CD14-positive monocyte (primary cell): ENCODE results near the gene CLDN34. TPM values are rescaled to one million over a fixed set of nuclear protein-coding genes. Genes with fewer than 3 reads are reported as not detected.

Source experiments
- DNase-seq, 3 donors: peaks; one replicate each; pipeline ENCODE4 v3.0.0-alpha.2; 2011 to 2022
- H2AFZ ChIP-seq: 2 replicates; pipeline ENCODE4 v1.6.0; 2012; ENCODE audit warnings: mild to moderate bottlenecking, low read depth, low read length, inconsistent platforms; ENCODE audit not compliant: insufficient read depth, poor library complexity, severe bottlenecking
- H3K27ac ChIP-seq, 2 donors: 1 replicate in 1 of 2; 2 replicates in 1 of 2; pipeline ENCODE4 v1.5.1; 2012 to 2013; ENCODE audit warnings: low read length in 2 of 2, control low read depth in 1 of 2, inconsistent platforms in 1 of 2, low read depth in 1 of 2, mild to moderate bottlenecking in 1 of 2
- H3K27me3 ChIP-seq, 2 donors: one replicate each; pipeline versions ENCODE4 v1.6.0 to v1.6.1; 2011 to 2013; ENCODE audit warnings: low read length in 2 of 2; ENCODE audit not compliant: control insufficient read depth in 2 of 2, insufficient read depth in 2 of 2
- H3K36me3 ChIP-seq, 2 donors: replicated peaks in 1 of 2; 1 replicate in 1 of 2; 2 replicates in 1 of 2; pipeline versions ENCODE4 v1.5.1 to v1.6.1; 2012 to 2013; ENCODE audit warnings: low read length in 2 of 2, control low read depth in 1 of 2, inconsistent platforms in 1 of 2, mild to moderate bottlenecking in 1 of 2; ENCODE audit not compliant: insufficient read depth in 2 of 2, control insufficient read depth in 1 of 2
- H3K4me1 ChIP-seq, 2 donors: 1 replicate in 1 of 2; 2 replicates in 1 of 2; pipeline versions ENCODE4 v1.5.1 to v1.6.1; 2012 to 2013; ENCODE audit warnings: low read length in 2 of 2, control low read depth in 1 of 2, inconsistent platforms in 1 of 2, mild to moderate bottlenecking in 1 of 2, moderate library complexity in 1 of 2; ENCODE audit not compliant: insufficient read depth in 2 of 2, control insufficient read depth in 1 of 2
- H3K4me2 ChIP-seq: replicated peaks from 2 replicates; pipeline ENCODE3; 2012; ENCODE audit warnings: low read length, moderate library complexity, mild to moderate bottlenecking; ENCODE audit not compliant: poor library complexity, severe bottlenecking; ENCODE audit errors: extremely low read depth
- H3K4me3 ChIP-seq, 3 experiments: fragments of 200-600 bp in 1 of 3; sonication (generic) in 1 of 3; replicated peaks in 1 of 3; 1 replicate in 2 of 3; 2 replicates in 1 of 3; pipeline ENCODE4 v1.5.1; 2011 to 2013; ENCODE audit warnings: low read length in 3 of 3, mild to moderate bottlenecking in 3 of 3, control low read depth in 2 of 3, low read depth in 2 of 3, inconsistent platforms in 1 of 3, moderate library complexity in 1 of 3
- H3K79me2 ChIP-seq: 2 replicates; pipeline ENCODE4 v1.6.0; 2012; ENCODE audit warnings: mild to moderate bottlenecking, control low read depth, inconsistent platforms, low read length, moderate library complexity; ENCODE audit not compliant: insufficient read depth
- H3K9ac ChIP-seq: 2 replicates; pipeline ENCODE4 v1.6.0; 2017; ENCODE audit warnings: low read length, mild to moderate bottlenecking; ENCODE audit not compliant: insufficient read depth, poor library complexity, severe bottlenecking
- H3K9me3 ChIP-seq, 2 donors: replicated peaks in 1 of 2; 1 replicate in 1 of 2; 2 replicates in 1 of 2; pipeline versions ENCODE4 v1.5.1 to v1.6.1; 2012 to 2013; ENCODE audit warnings: low read length in 2 of 2, control low read depth in 1 of 2; ENCODE audit not compliant: control insufficient read depth in 1 of 2, insufficient read depth in 1 of 2
- H4K20me1 ChIP-seq: 2 replicates; pipeline ENCODE4 v1.6.0; 2012; ENCODE audit warnings: mild to moderate bottlenecking, low read length, control low read depth, moderate library complexity; ENCODE audit not compliant: insufficient read depth
- H3K27ac Mint-ChIP-seq, 7 donors: one replicate each; pipeline ENCODE4 v1.8.0; 2020; ENCODE audit warnings: mild to moderate bottlenecking in 7 of 7, mixed read lengths in 7 of 7, moderate library complexity in 6 of 7, inconsistent platforms in 2 of 7
- H3K27me3 Mint-ChIP-seq, 3 donors: one replicate each; pipeline ENCODE4 v1.8.0; 2021 to 2022; ENCODE audit warnings: low read depth in 3 of 3, mild to moderate bottlenecking in 3 of 3, mixed read lengths in 3 of 3, moderate library complexity in 3 of 3, inconsistent platforms in 1 of 3
- H3K36me3 Mint-ChIP-seq, 2 donors: one replicate each; pipeline ENCODE4 v1.8.0; 2020; ENCODE audit warnings: mixed read lengths in 2 of 2, inconsistent platforms in 1 of 2, mild to moderate bottlenecking in 1 of 2
- H3K4me1 Mint-ChIP-seq: one replicate; pipeline ENCODE4 v1.8.0; 2020; ENCODE audit warnings: mild to moderate bottlenecking, mixed read lengths
- H3K4me3 Mint-ChIP-seq, 2 donors: one replicate each; pipeline ENCODE4 v1.8.0; 2020; ENCODE audit warnings: mild to moderate bottlenecking in 2 of 2, mixed read lengths in 2 of 2, moderate library complexity in 1 of 2
- H3K9me3 Mint-ChIP-seq, 7 donors: one replicate each; pipeline ENCODE4 v1.8.0; 2020 to 2022; ENCODE audit warnings: mixed read lengths in 7 of 7, mild to moderate bottlenecking in 6 of 7, moderate library complexity in 6 of 7, inconsistent platforms in 2 of 7
- WGBS: methylation state at CpG from one replicate; pipeline ENCODE4 v1.1.5; 2013; ENCODE audit warnings: missing lambda C conversion rate; ENCODE audit not compliant: insufficient coverage; 5-methylcytosine and 5-hydroxymethylcytosine counted together
- intact Hi-C, 2 donors: fragments of 100-400 bp; cut with micrococcal nuclease; formaldehyde crosslinking; loops; one replicate each; pipeline versions ENCODE4 v1.15.0 to v1.15.1; 2023
- polyA plus RNA-seq, 3 donors: library from polyadenylated mRNA; depleted of rRNA in 1 of 3; unstranded in 2 of 3; stranded (reverse) in 1 of 3; fragments of 300-500 nt in 2 of 3; fragments of >200 nt in 1 of 3; fragmentation: Illumina TruSeq in 2 of 3; gene quantifications; 1 replicate in 2 of 3; 2 replicates in 1 of 3; pipeline ENCODE4 v1.2.3, GENCODE V29; 2012 to 2021
- TF ChIP-seq, protein P1 (sequence below): fragments of 200-600 bp; IDR thresholded peaks from one replicate; pipeline ENCODE4 v1.8.0; 2022; ENCODE audit warnings: antibody characterized with exemption, mild to moderate bottlenecking

CLDN34 gene
- polyA plus RNA-seq, 3 donors = not detected

DNA sequence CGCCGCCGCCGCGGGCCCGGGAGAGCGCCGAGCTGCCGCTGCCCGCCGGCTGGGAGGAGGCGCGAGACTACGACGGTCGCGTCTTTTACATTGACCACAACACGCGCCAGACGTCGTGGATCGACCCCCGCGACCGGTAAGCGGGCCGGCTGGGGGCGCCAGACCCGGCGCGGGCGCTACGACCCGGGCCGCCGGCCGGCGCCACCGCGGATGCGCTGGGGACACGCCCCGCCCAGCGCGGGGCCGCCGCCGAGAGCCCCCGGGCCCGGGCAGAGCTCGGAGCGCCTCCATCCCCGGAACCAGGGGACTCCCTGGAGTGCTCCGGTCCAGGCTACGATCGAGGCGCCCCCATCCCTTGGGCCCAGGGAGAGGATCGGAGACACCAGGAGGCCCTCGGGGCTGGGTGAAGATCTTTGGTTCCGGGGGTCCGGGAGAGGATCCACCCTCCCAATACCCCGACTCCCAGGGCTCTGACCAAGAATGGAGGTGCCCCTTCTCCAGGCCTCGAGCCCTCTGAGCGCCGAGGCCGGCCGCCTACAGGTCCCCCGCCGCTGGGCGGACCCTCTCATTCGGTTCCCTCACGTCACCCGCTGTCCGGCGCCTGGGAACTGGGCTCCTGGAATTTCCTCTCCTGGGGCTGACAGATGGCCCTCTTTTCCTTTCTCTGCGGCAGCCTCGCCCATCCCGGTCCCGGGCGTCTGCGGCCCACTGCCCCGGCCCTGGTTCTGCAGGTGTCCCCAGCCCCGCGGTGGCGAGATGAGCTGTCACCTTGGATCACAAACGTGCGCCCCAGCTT lies 48.8 kb downstream of the CLDN34 start:
- Histone ChIP-seq H3K27me3 (peaks cover 5 to 23% of the 10 kb centered on the region in 2 donors), H3K4me2 (peak overlapping the region; percentile 73), H3K9me3 (no peaks in the 10 kb centered on the region), H3K4me1 (peaks cover 27 to 41% of the 10 kb centered on the region in 2 donors), H3K27ac (no peak overlapping the region), H3K9ac (peak overlapping the region; percentile 9), H2AFZ (no peak overlapping the region), H3K79me2 (no peaks in the 10 kb centered on the region), H3K36me3 (no peaks in the 10 kb centered on the region), H4K20me1 (peaks cover 17% of the 10 kb centered on the region), H3K4me3 (peak overlapping the region; percentile 47 to 69 (median 54))
- Mint-ChIP-seq H3K27me3 (peaks cover 7 to 51% (median 11%) of the 10 kb centered on the region in 3 donors), H3K36me3 (peaks cover 4 to 9% of the 10 kb centered on the region in 2 donors), H3K4me3 (peak overlapping the region; percentile 79 to 80), H3K27ac (no peak overlapping the region), H3K4me1 (peaks cover 39% of the 10 kb centered on the region), H3K9me3 (peaks cover 0 to 21% (median 6%) of the 10 kb centered on the region in 7 donors)
- DNase-seq = no peak
- WGBS = 8% methylated on average over 72 of the region's 87 CpGs
- intact Hi-C loops = no loop called here
- TF ChIP-seq, protein P1, sequence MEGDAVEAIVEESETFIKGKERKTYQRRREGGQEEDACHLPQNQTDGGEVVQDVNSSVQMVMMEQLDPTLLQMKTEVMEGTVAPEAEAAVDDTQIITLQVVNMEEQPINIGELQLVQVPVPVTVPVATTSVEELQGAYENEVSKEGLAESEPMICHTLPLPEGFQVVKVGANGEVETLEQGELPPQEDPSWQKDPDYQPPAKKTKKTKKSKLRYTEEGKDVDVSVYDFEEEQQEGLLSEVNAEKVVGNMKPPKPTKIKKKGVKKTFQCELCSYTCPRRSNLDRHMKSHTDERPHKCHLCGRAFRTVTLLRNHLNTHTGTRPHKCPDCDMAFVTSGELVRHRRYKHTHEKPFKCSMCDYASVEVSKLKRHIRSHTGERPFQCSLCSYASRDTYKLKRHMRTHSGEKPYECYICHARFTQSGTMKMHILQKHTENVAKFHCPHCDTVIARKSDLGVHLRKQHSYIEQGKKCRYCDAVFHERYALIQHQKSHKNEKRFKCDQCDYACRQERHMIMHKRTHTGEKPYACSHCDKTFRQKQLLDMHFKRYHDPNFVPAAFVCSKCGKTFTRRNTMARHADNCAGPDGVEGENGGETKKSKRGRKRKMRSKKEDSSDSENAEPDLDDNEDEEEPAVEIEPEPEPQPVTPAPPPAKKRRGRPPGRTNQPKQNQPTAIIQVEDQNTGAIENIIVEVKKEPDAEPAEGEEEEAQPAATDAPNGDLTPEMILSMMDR = no peak

DNA sequence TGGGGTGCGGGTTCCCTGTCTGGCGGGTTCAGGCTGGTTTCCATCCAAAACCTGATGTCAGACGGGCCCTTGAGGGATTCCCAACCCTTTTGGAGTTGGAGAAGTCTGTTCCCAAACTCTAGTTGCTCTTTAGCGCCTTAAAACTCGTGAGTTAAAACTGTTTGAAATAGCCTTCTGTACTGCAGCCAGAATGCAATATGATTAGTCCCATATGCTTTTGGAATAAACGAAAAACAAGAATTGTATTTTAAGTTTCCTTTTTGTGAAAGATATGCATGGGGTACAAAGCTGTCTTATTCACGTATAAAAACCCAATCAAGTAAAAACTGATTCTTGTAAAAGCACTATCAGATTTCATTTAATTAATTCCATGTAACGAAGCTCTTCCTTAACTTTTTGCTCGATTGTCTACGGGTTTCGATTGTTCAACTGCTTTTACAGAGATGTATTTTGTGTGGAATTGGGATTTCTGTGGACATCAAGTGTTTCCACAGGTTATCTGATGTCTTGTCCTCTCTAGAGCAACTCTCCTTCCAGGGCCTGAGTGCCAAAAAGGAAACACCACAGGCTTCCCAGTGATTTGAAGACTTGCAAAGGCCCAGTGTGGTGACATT lies 49.5 kb downstream of the CLDN34 start:
- peak overlapping the region in 2 of 3 experiments; percentile 54 to 69 for H3K4me3 ChIP-seq
- no CpG with 5 or more reads among the region's 11 CpGs for WGBS
- TF ChIP-seq, protein P1 = no peak
- peaks cover 35% of the 10 kb centered on the region for H3K4me1 Mint-ChIP-seq
- H3K9ac ChIP-seq = peak overlapping the region; percentile 9
- no peak for DNase-seq
- H3K27ac ChIP-seq = no peak overlapping the region
- no peaks in the 10 kb centered on the region for H3K36me3 ChIP-seq
- H3K79me2 ChIP-seq = no peaks in the 10 kb centered on the region
- H3K4me2 ChIP-seq = peak overlapping the region; percentile 73
- H3K27me3 Mint-ChIP-seq = peaks cover 6 to 49% (median 11%) of the 10 kb centered on the region in 3 donors
- H3K36me3 Mint-ChIP-seq = peaks cover 4 to 9% of the 10 kb centered on the region in 2 donors
- peaks cover 18% of the 10 kb centered on the region for H4K20me1 ChIP-seq
- peaks cover 0 to 21% (median 6%) of the 10 kb centered on the region in 7 donors for H3K9me3 Mint-ChIP-seq
- no peaks in the 10 kb centered on the region for H3K9me3 ChIP-seq
- H3K27ac Mint-ChIP-seq = no peak overlapping the region
- H3K4me3 Mint-ChIP-seq = peak overlapping the region; percentile 79 to 80
- peaks cover 5 to 20% of the 10 kb centered on the region in 2 donors for H3K27me3 ChIP-seq
- no peak overlapping the region for H2AFZ ChIP-seq
- H3K4me1 ChIP-seq = peaks cover 22 to 38% of the 10 kb centered on the region in 2 donors
- intact Hi-C loops = no loop called here
